Mammary epithelial cell (primary cell): ENCODE data around the gene IL10.

Source experiments
- EZH2 ChIP-seq: IDR thresholded peaks from 2 replicates; pipeline ENCODE4 v1.6.1; 2012; ENCODE audit warnings: low read length, inconsistent platforms, borderline replicate concordance
- TF ChIP-seq, protein P1 (sequence below), 2 donors: IDR thresholded peaks in 1 of 2; conservative IDR thresholded peaks in 1 of 2; 2 replicates each; pipeline ENCODE4 v1.5.1; 2011 to 2012; ENCODE audit warnings: inconsistent platforms in 2 of 2, low read length in 2 of 2, mild to moderate bottlenecking in 2 of 2, control low read depth in 1 of 2, low read depth in 1 of 2; ENCODE audit not compliant: insufficient read depth in 1 of 2; ENCODE audit errors: extremely low read depth in 1 of 2

DNA sequence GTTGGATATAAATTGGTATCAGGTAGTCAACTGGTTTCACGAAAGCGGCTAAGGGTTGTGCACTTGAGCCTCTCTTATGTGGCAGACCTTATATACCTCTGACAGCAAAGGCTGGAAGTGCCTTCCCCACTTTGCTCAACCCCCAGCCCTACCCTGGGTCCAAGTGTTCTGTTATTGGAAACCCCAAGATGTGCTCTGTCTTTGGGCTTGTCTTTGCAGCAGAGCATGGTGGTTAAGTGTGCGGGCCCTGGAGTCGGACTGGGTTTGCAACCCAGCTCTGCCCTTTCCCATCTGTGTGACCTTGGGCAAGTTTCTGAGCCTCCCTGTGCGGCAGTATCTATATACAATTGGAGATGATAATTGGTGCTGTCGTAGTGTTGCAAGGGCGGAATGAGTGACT is 11.2 kb upstream of the IL10 start:
- TF ChIP-seq, protein P1, sequence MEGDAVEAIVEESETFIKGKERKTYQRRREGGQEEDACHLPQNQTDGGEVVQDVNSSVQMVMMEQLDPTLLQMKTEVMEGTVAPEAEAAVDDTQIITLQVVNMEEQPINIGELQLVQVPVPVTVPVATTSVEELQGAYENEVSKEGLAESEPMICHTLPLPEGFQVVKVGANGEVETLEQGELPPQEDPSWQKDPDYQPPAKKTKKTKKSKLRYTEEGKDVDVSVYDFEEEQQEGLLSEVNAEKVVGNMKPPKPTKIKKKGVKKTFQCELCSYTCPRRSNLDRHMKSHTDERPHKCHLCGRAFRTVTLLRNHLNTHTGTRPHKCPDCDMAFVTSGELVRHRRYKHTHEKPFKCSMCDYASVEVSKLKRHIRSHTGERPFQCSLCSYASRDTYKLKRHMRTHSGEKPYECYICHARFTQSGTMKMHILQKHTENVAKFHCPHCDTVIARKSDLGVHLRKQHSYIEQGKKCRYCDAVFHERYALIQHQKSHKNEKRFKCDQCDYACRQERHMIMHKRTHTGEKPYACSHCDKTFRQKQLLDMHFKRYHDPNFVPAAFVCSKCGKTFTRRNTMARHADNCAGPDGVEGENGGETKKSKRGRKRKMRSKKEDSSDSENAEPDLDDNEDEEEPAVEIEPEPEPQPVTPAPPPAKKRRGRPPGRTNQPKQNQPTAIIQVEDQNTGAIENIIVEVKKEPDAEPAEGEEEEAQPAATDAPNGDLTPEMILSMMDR (conservative IDR thresholded peaks at IDR 0.05 in 1 of 2, IDR thresholded peaks at IDR 0.05 in 1 of 2; ENCODE audit: extremely low read depth in 1 of 2, insufficient read depth in 1 of 2, low read depth in 1 of 2, low read length in 2 of 2) = no peak
- no peak for TF ChIP-seq EZH2
